WTC11 (cell line): ENCODE data around the gene FREM1. TPM values are rescaled to one million over a fixed set of nuclear protein-coding genes. Genes with fewer than 3 reads are reported as not detected.

Experiments
- ATAC-seq: fragments of 200-7000 bp; cut with Tn5 transposase; 2 replicates; pipeline ENCODE4 v1.10.0; 2021; ENCODE audit warnings: mild to moderate bottlenecking, moderate library complexity
- CTCF ChIA-PET: fragments of 300-600 bp; sonication (Branson Sonifier 250); formaldehyde crosslinking; loops from one replicate; lab custom pipeline; 2021; ENCODE audit warnings: antibody characterized with exemption; lab: Charles Lee
- POLR2A ChIA-PET: fragments of 350-600 bp; sonication (Branson Sonifier 250); formaldehyde crosslinking; loops from one replicate; lab custom pipeline; 2021; ENCODE audit warnings: antibody characterized with exemption; lab: Charles Lee
- DNase-seq: peaks from one replicate; pipeline ENCODE4 v3.0.0; 2021; ENCODE audit warnings: low spot score
- H3K27ac Mint-ChIP-seq: 2 replicates; pipeline ENCODE4 v1.8.0; 2021; ENCODE audit warnings: mixed read lengths
- H3K27me3 Mint-ChIP-seq: 2 replicates; pipeline ENCODE4 v1.8.0; 2021; ENCODE audit warnings: low read depth, mild to moderate bottlenecking, moderate library complexity, mixed read lengths
- H3K36me3 Mint-ChIP-seq: 2 replicates; pipeline ENCODE4 v1.8.0; 2021; ENCODE audit warnings: mixed read lengths
- H3K4me1 Mint-ChIP-seq: 2 replicates; pipeline ENCODE4 v1.8.0; 2022; ENCODE audit warnings: mixed read lengths
- H3K4me3 Mint-ChIP-seq: 2 replicates; pipeline ENCODE4 v1.8.0; 2021; ENCODE audit warnings: mild to moderate bottlenecking, moderate library complexity, mixed read lengths
- H3K9me3 Mint-ChIP-seq: 2 replicates; pipeline ENCODE4 v1.8.0; 2021; ENCODE audit warnings: mixed read lengths
- AFF4 ChIP-seq: sonication (generic); formaldehyde crosslinking; IDR thresholded peaks from 2 replicates; pipeline ENCODE4 v1.8.1; 2023; ENCODE audit warnings: mild to moderate bottlenecking, missing genetic modification reagents, borderline replicate concordance
- ARID4B ChIP-seq: sonication (generic); formaldehyde crosslinking; IDR thresholded peaks from 2 replicates; pipeline ENCODE4 v1.8.0; 2023; ENCODE audit warnings: missing genetic modification reagents, mild to moderate bottlenecking, borderline replicate concordance
- E2F4 ChIP-seq: sonication (generic); formaldehyde crosslinking; IDR thresholded peaks from 2 replicates; pipeline ENCODE4 v1.8.1; 2022; ENCODE audit warnings: low read depth, mild to moderate bottlenecking, moderate library complexity, missing genetic modification reagents, borderline replicate concordance
- EMX1 ChIP-seq: fragments of 250-450 bp; sonication (Bioruptor Pico); IDR thresholded peaks from 2 replicates; pipeline ENCODE4 v1.8.0; 2021; ENCODE audit warnings: mild to moderate bottlenecking
- ETV6 ChIP-seq: sonication (generic); formaldehyde crosslinking; IDR thresholded peaks from 2 replicates; pipeline ENCODE4 v1.8.1; 2022; ENCODE audit warnings: mild to moderate bottlenecking, missing genetic modification reagents
- FOXK1 ChIP-seq: sonication (generic); formaldehyde crosslinking; IDR thresholded peaks from 2 replicates; pipeline ENCODE4 v1.8.0; 2022; ENCODE audit warnings: mild to moderate bottlenecking, moderate library complexity, missing genetic modification reagents
- FOXP4 ChIP-seq: sonication (generic); formaldehyde crosslinking; IDR thresholded peaks from 2 replicates; pipeline ENCODE4 v1.8.0; 2022; ENCODE audit warnings: mild to moderate bottlenecking, missing genetic modification reagents
- IRF2 ChIP-seq: sonication (generic); formaldehyde crosslinking; IDR thresholded peaks from 2 replicates; pipeline ENCODE4 v1.8.0; 2022; ENCODE audit warnings: low read depth, missing genetic modification reagents, borderline replicate concordance
- NR3C1 ChIP-seq: sonication (generic); formaldehyde crosslinking; conservative IDR thresholded peaks from 2 replicates; pipeline ENCODE4 v1.8.1; 2023; ENCODE audit warnings: low read depth, mild to moderate bottlenecking, missing genetic modification reagents
- OVOL2 ChIP-seq: fragments of 250-450 bp; sonication (Bioruptor Pico); IDR thresholded peaks from 2 replicates; pipeline ENCODE4 v1.9.0; 2021; ENCODE audit warnings: mild to moderate bottlenecking, borderline replicate concordance
- RORB ChIP-seq: fragments of 250-450 bp; sonication (Bioruptor Pico); IDR thresholded peaks from 2 replicates; pipeline ENCODE4 v1.9.0; 2021; ENCODE audit warnings: mild to moderate bottlenecking
- USF2 ChIP-seq: sonication (generic); formaldehyde crosslinking; IDR thresholded peaks from 2 replicates; pipeline ENCODE4 v1.8.1; 2023; ENCODE audit warnings: mild to moderate bottlenecking, missing genetic modification reagents, moderate library complexity
- ZMAT4 ChIP-seq: fragments of 250-450 bp; sonication (Bioruptor Pico); IDR thresholded peaks from 2 replicates; pipeline ENCODE4 v1.9.0; 2021; ENCODE audit warnings: mild to moderate bottlenecking
- ZNF121 ChIP-seq: sonication (generic); formaldehyde crosslinking; IDR thresholded peaks from 2 replicates; pipeline ENCODE4 v1.8.0; 2023; ENCODE audit warnings: missing genetic modification reagents
- ZNF232 ChIP-seq: sonication (generic); formaldehyde crosslinking; IDR thresholded peaks from 2 replicates; pipeline ENCODE4 v1.8.0; 2022; ENCODE audit warnings: mild to moderate bottlenecking, missing genetic modification reagents
- ZNF317 ChIP-seq: sonication (generic); formaldehyde crosslinking; IDR thresholded peaks from 2 replicates; pipeline ENCODE4 v1.8.1; 2023; ENCODE audit warnings: low read depth, mild to moderate bottlenecking, moderate library complexity, missing genetic modification reagents, borderline replicate concordance
- ZNF423 ChIP-seq: fragments of 250-450 bp; sonication (Bioruptor Pico); IDR thresholded peaks from 2 replicates; pipeline ENCODE4 v2.1.2; 2022; ENCODE audit warnings: mild to moderate bottlenecking, moderate library complexity
- ZNF425 ChIP-seq: fragments of 250-450 bp; sonication (Bioruptor Pico); conservative IDR thresholded peaks from 2 replicates; pipeline ENCODE4 v1.9.0; 2021; ENCODE audit warnings: mild to moderate bottlenecking
- total RNA-seq: library from RNA; stranded (reverse); gene quantifications from 3 replicates; pipeline ENCODE4 v1.2.3, GENCODE V29; 2021

Gene FREM1
- total RNA-seq, 1 experiment from 2014 or later = 2.8 TPM

GRCh38 chr9:14889451-14889850 is 20.8 kb downstream of the FREM1 start (continued):
- TF ChIP-seq ZNF317 (no peak), ZNF425 (no peak)

GRCh38 chr9:14888875-14889274 is 21.4 kb downstream of the FREM1 start:
- CTCF ChIA-PET = no interaction called here
- H3K36me3 Mint-ChIP-seq = peaks cover 6% of the 10 kb centered on the region
- ATAC-seq = no peak
- no peak for DNase-seq
- peaks cover 7% of the 10 kb centered on the region; the same call in 1 of the 2 replicates for H3K27me3 Mint-ChIP-seq
- peaks cover 24% of the 10 kb centered on the region for H3K4me1 Mint-ChIP-seq
- peaks cover 11% of the 10 kb centered on the region for H3K9me3 Mint-ChIP-seq
- H3K4me3 Mint-ChIP-seq = no peak overlapping the region
- TF ChIP-seq ETV6 (CRISPR knock-in tag) (no peak), IRF2 (no peak), ZMAT4 (CRISPR knock-in tag) (no peak), RORB (CRISPR knock-in tag) (no peak), USF2 (CRISPR knock-in tag) (no peak), NR3C1 (CRISPR knock-in tag) (no peak), EMX1 (no peak)
- TF ChIP-seq, all 79 proteins: peak for 0
- H3K27ac Mint-ChIP-seq = no peak overlapping the region
- POLR2A ChIA-PET = no interaction called here

- Mint-ChIP-seq H3K27ac (no peak overlapping the region), H3K4me3 (no peak overlapping the region), H3K36me3 (peaks cover 2% of the 10 kb centered on the region; the same call in 1 of the 2 replicates), H3K9me3 (peaks cover 6% of the 10 kb centered on the region; the same call in 1 of the 2 replicates), H3K4me1 (peaks cover 24% of the 10 kb centered on the region), H3K27me3 (peaks cover 7% of the 10 kb centered on the region; the same call in 1 of the 2 replicates)
- ChIA-PET CTCF (no interaction called here), POLR2A (no interaction called here)
- DNase-seq = no peak
- ATAC-seq = no peak
- no peak for TF ChIP-seq ZNF121 (CRISPR knock-in tag)
- no peak for TF ChIP-seq ZNF423
- TF ChIP-seq ZMAT4 (CRISPR knock-in tag) = no peak
- TF ChIP-seq FOXP4 = no peak
- no peak for TF ChIP-seq E2F4 (CRISPR knock-in tag)
- TF ChIP-seq ARID4B (CRISPR knock-in tag) = no peak
- TF ChIP-seq AFF4 (CRISPR knock-in tag) = no peak
- TF ChIP-seq FOXK1 (CRISPR knock-in tag) = no peak
- TF ChIP-seq OVOL2 (CRISPR knock-in tag) = no peak
- TF ChIP-seq ZNF232 (CRISPR knock-in tag) = no peak
These were observed 22.0 kb downstream of the FREM1 start for GRCh38 chr9:14888272-14888671.
